Stimulated activated CD4-positive, alpha-beta T cell treated with anti-CD3 and anti-CD28 coated beads, TNF-alpha, amount 100 ng/mL, for 24 hours (primary cell): ENCODE results near the gene HECTD1.
"Not testable (repeated sequence)": the region's sequence is repeated elsewhere in the genome, so short reads cannot be mapped to it uniquely, and the experiment has no call there.

Experiments used
- DNase-seq, 3 experiments: peaks; one replicate each; pipeline ENCODE4 v3.0.0-alpha.2; 2020; ENCODE audit warnings: low read depth in 3 of 3

HECTD1 gene

GRCh38 chr14:31207755-31208545 is at the start of gene HECTD1:
TSS of gene HECTD1 (minus strand) at chr14:31207793. CDS start at chr14:31205936, 1,857 bp downstream.
- DNase-seq, result peak; percentile 76 to 89 (median 82)

- DNase-seq, result no peak
Measured at GRCh38 chr14:31257244-31257553, 49.6 kb upstream of the HECTD1 start.

- no peak for DNase-seq
Measured at GRCh38 chr14:31256534-31257243, 49.1 kb upstream of the HECTD1 start.

- DNase-seq, result not testable (repeated sequence)
Measured at GRCh38 chr14:31255918-31256317, 48.3 kb upstream of the HECTD1 start.

- DNase-seq, result no peak
Measured at GRCh38 chr14:31255286-31255685, 47.7 kb upstream of the HECTD1 start.

GRCh38 chr14:31253746-31254471 is 46.3 kb upstream of the HECTD1 start:
- DNase-seq, result no peak

- DNase-seq, result no peak
Measured at GRCh38 chr14:31252865-31253264, 45.3 kb upstream of the HECTD1 start.

- no peak for DNase-seq
Measured at GRCh38 chr14:31251028-31251958, 43.7 kb upstream of the HECTD1 start.

- DNase-seq, result no peak
Measured at GRCh38 chr14:31244626-31245025, 37.0 kb upstream of the HECTD1 start.

GRCh38 chr14:31243860-31244259 is 36.3 kb upstream of the HECTD1 start:
- peak in 1 of 3 experiments; percentile 33 for DNase-seq

GRCh38 chr14:31242161-31242940 is 34.8 kb upstream of the HECTD1 start:
- not testable (repeated sequence) for DNase-seq

GRCh38 chr14:31241450-31242114 is 34.0 kb upstream of the HECTD1 start:
- DNase-seq, result no peak

GRCh38 chr14:31239741-31240140 is 32.1 kb upstream of the HECTD1 start:
- DNase-seq, result no peak

GRCh38 chr14:31235462-31235861 is 27.9 kb upstream of the HECTD1 start:
- DNase-seq, result no peak

GRCh38 chr14:31232081-31232480 is 24.5 kb upstream of the HECTD1 start:
- no peak for DNase-seq

GRCh38 chr14:31231272-31231671 is 23.7 kb upstream of the HECTD1 start:
- not testable (repeated sequence) for DNase-seq

- DNase-seq, result no peak
Measured at GRCh38 chr14:31230573-31230958, 23.0 kb upstream of the HECTD1 start.

- no peak for DNase-seq
Measured at GRCh38 chr14:31229638-31230572, 22.3 kb upstream of the HECTD1 start.

GRCh38 chr14:31229009-31229408 is 21.4 kb upstream of the HECTD1 start:
- no peak for DNase-seq
